IMR-90 (cell line): ENCODE measurements around the gene ROBO1. TPM values are rescaled to one million over a fixed set of nuclear protein-coding genes. Genes with fewer than 3 reads are reported as not detected.

ENCODE experiments used
- ATAC-seq: fragments of 200-7000 bp; cut with Tn5 transposase; 2 replicates; pipeline ENCODE4 v1.9.1; 2020; ENCODE audit warnings: low read depth, mild to moderate bottlenecking, moderate library complexity
- BruUV-seq: library from RNA; stranded (reverse); fragments of 400-500 nt; replicated peaks from 2 replicates; lab custom pipeline; 2021; lab: Mats Ljungman, UMichigan
- CTCF ChIA-PET: fragments of 300-600 bp; formaldehyde crosslinking; extraction: SDS; loops from one replicate; lab custom pipeline; 2021; ENCODE audit warnings: antibody characterized with exemption; lab: Yijun Ruan, JAX
- POLR2A ChIA-PET: fragments of 300-600 bp; sonication (Branson Sonifier 250); formaldehyde crosslinking; loops from one replicate; lab custom pipeline; 2022; ENCODE audit warnings: antibody characterized with exemption; ENCODE audit not compliant: unreplicated experiment; lab: Charles Lee
- DNase-seq: peaks from one replicate; pipeline ENCODE4 v3.0.0; 2013
- H2AFZ ChIP-seq: replicated peaks from 2 replicates; pipeline ENCODE3; 2013; ENCODE audit warnings: low read length, mild to moderate bottlenecking; ENCODE audit not compliant: poor library complexity
- H2AK5ac ChIP-seq: 2 replicates; pipeline ENCODE4 v1.6.1; 2013; ENCODE audit warnings: low read depth, low read length, inconsistent platforms
- H2AK9ac ChIP-seq: replicated peaks from 2 replicates; pipeline ENCODE3; 2013; ENCODE audit warnings: mild to moderate bottlenecking, low read depth, low read length, moderate library complexity; ENCODE audit not compliant: poor library complexity
- H2BK120ac ChIP-seq: 2 replicates; pipeline ENCODE4 v1.6.1; 2013; ENCODE audit warnings: low read depth, low read length, inconsistent platforms
- H2BK15ac ChIP-seq: 3 replicates; pipeline ENCODE4 v1.6.1; 2013; ENCODE audit warnings: low read depth, low read length, inconsistent platforms
- H2BK20ac ChIP-seq: 2 replicates; pipeline ENCODE4 v1.6.1; 2013; ENCODE audit warnings: low read depth, mild to moderate bottlenecking, inconsistent platforms, low read length, moderate library complexity
- H2BK5ac ChIP-seq: 2 replicates; pipeline ENCODE4 v1.6.1; 2013; ENCODE audit warnings: mild to moderate bottlenecking, low read depth, low read length, inconsistent platforms; ENCODE audit not compliant: poor library complexity, severe bottlenecking
- H3K14ac ChIP-seq: replicated peaks from 2 replicates; pipeline ENCODE4 v1.6.1; 2013; ENCODE audit warnings: low read depth, low read length, inconsistent platforms
- H3K18ac ChIP-seq: 2 replicates; pipeline ENCODE4 v1.6.1; 2013; ENCODE audit warnings: low read depth, low read length, control low read depth
- H3K23ac ChIP-seq: 2 replicates; pipeline ENCODE4 v1.6.1; 2013; ENCODE audit warnings: low read depth, low read length, inconsistent platforms
- H3K27ac ChIP-seq: 2 replicates; pipeline ENCODE4 v1.5.1; 2013; ENCODE audit warnings: mild to moderate bottlenecking, control low read depth, low read length; ENCODE audit not compliant: insufficient read depth
- H3K27me3 ChIP-seq: 2 replicates; pipeline ENCODE4 v1.6.1; 2013; ENCODE audit warnings: low read length; ENCODE audit not compliant: control insufficient read depth, insufficient read depth
- H3K36me3 ChIP-seq: 2 replicates; pipeline ENCODE4 v1.6.1; 2013; ENCODE audit warnings: low read length, mixed read lengths; ENCODE audit not compliant: control insufficient read depth, insufficient read depth
- H3K4ac ChIP-seq: 2 replicates; pipeline ENCODE4 v1.6.1; 2013; ENCODE audit warnings: low read depth, low read length, inconsistent platforms
- H3K4me1 ChIP-seq: 2 replicates; pipeline ENCODE4 v1.6.1; 2013; ENCODE audit warnings: low read length, mixed read lengths; ENCODE audit not compliant: control insufficient read depth, insufficient read depth
- H3K4me2 ChIP-seq: 2 replicates; pipeline ENCODE4 v1.6.1; 2013; ENCODE audit warnings: low read depth, mild to moderate bottlenecking, control low read depth, low read length, moderate library complexity
- H3K4me3 ChIP-seq: 2 replicates; pipeline ENCODE4 v1.5.1; 2013; ENCODE audit warnings: low read depth, mild to moderate bottlenecking, control low read depth, low read length, moderate library complexity; ENCODE audit not compliant: insufficient read depth
- H3K56ac ChIP-seq: 2 replicates; pipeline ENCODE4 v1.6.1; 2013; ENCODE audit warnings: low read length, inconsistent platforms; ENCODE audit not compliant: insufficient read depth; ENCODE audit errors: extremely low read depth
- H3K79me1 ChIP-seq, 2 experiments: 2 replicates each; pipeline ENCODE4 v1.6.1; 2013; ENCODE audit warnings: low read length in 2 of 2, inconsistent platforms in 1 of 2, low read depth in 1 of 2
- H3K9ac ChIP-seq: 2 replicates; pipeline ENCODE4 v1.6.1; 2013; ENCODE audit warnings: low read depth, low read length, control low read depth
- H3K9me1 ChIP-seq: 2 replicates; pipeline ENCODE4 v1.6.1; 2013; ENCODE audit warnings: low read length, inconsistent platforms; ENCODE audit not compliant: insufficient read depth
- H3K9me3 ChIP-seq: 2 replicates; pipeline ENCODE4 v1.6.1; 2013; ENCODE audit warnings: low read length; ENCODE audit not compliant: control insufficient read depth, insufficient read depth
- H4K20me1 ChIP-seq: 2 replicates; pipeline ENCODE4 v1.6.1; 2013; ENCODE audit warnings: low read length, inconsistent platforms; ENCODE audit not compliant: insufficient read depth
- H4K5ac ChIP-seq: 2 replicates; pipeline ENCODE4 v1.6.1; 2013; ENCODE audit warnings: mild to moderate bottlenecking, low read depth, low read length, control low read depth
- H4K8ac ChIP-seq, 2 experiments: 2 replicates each; pipeline ENCODE4 v1.6.1; 2013; ENCODE audit warnings: low read depth in 2 of 2, low read length in 2 of 2, control low read depth in 1 of 2, inconsistent platforms in 1 of 2
- H4K91ac ChIP-seq: 2 replicates; pipeline ENCODE4 v1.6.1; 2013; ENCODE audit warnings: low read depth, low read length, inconsistent platforms; ENCODE audit not compliant: insufficient read depth
- BHLHE40 ChIP-seq: fragments of 150-350 bp; IDR thresholded peaks from 2 replicates; pipeline ENCODE4 v1.6.1; 2016; ENCODE audit warnings: mild to moderate bottlenecking, low read depth, low read length
- CEBPB ChIP-seq: IDR thresholded peaks from 2 replicates; pipeline ENCODE4 v1.6.1; 2012; ENCODE audit warnings: low read depth, low read length, improper control_type of control experiment
- CHD1 ChIP-seq: IDR thresholded peaks from 2 replicates; pipeline ENCODE4 v1.6.1; 2012; ENCODE audit warnings: low read depth, low read length, improper control_type of control experiment
- FOS ChIP-seq: fragments of 150-350 bp; IDR thresholded peaks from 2 replicates; pipeline ENCODE4 v1.6.1; 2016; ENCODE audit warnings: low read depth, low read length
- MAFK ChIP-seq: IDR thresholded peaks from 2 replicates; pipeline ENCODE4 v1.6.1; 2012; ENCODE audit warnings: low read depth, low read length, improper control_type of control experiment
- MAZ ChIP-seq: IDR thresholded peaks from 2 replicates; pipeline ENCODE4 v1.6.1; 2012; ENCODE audit warnings: low read depth, mild to moderate bottlenecking, low read length, improper control_type of control experiment, moderate library complexity, borderline replicate concordance
- MXI1 ChIP-seq: IDR thresholded peaks from 2 replicates; pipeline ENCODE4 v1.6.1; 2012; ENCODE audit warnings: low read depth, mild to moderate bottlenecking, low read length, moderate library complexity, borderline replicate concordance
- NFE2L2 ChIP-seq: fragments of 150-350 bp; IDR thresholded peaks from 2 replicates; pipeline ENCODE4 v1.6.1; 2016; ENCODE audit warnings: low read depth, mild to moderate bottlenecking, low read length
- POLR2A ChIP-seq: IDR thresholded peaks from 2 replicates; pipeline ENCODE4 v1.6.1; 2012; ENCODE audit warnings: mild to moderate bottlenecking, low read depth, low read length
- RAD21 ChIP-seq: IDR thresholded peaks from 2 replicates; pipeline ENCODE4 v1.6.1; 2012; ENCODE audit warnings: low read length, improper control_type of control experiment
- RCOR1 ChIP-seq: IDR thresholded peaks from 2 replicates; pipeline ENCODE4 v1.6.1; 2012; ENCODE audit warnings: mild to moderate bottlenecking, low read length, improper control_type of control experiment; ENCODE audit not compliant: insufficient replicate concordance
- RFX5 ChIP-seq: IDR thresholded peaks from 2 replicates; pipeline ENCODE4 v1.8.0; 2012; ENCODE audit warnings: low read depth, mild to moderate bottlenecking, low read length, moderate library complexity
- SMC3 ChIP-seq: fragments of 150-350 bp; IDR thresholded peaks from 2 replicates; pipeline ENCODE4 v1.6.1; 2016; ENCODE audit warnings: low read depth, mild to moderate bottlenecking, antibody characterized with exemption, low read length, moderate library complexity
- WGBS, 2 experiments: methylation state at CpG; one replicate each; pipeline versions ENCODE4 v1.1.5 to v1.1.7; 2013; ENCODE audit warnings: missing lambda C conversion rate in 2 of 2; ENCODE audit not compliant: insufficient read length in 1 of 2; ENCODE audit errors: extremely low coverage in 2 of 2; 5-methylcytosine and 5-hydroxymethylcytosine counted together
- dilution Hi-C: fragments of 300-500 bp; cut with HindIII; formaldehyde crosslinking; loops from one replicate; pipeline ENCODE4 v1.14.3; 2018; ENCODE audit warnings: low sequenced_read_pairs; ENCODE audit not compliant: unreplicated experiment
- in situ Hi-C: fragments of 300-500 bp; cut with MboI; formaldehyde crosslinking; loops from 3 replicates; pipeline ENCODE4 v1.14.3; 2019; ENCODE audit warnings: low sequenced_read_pairs, inconsistent platforms, mixed read lengths
- intact Hi-C: fragments of 100-400 bp; cut with micrococcal nuclease; formaldehyde crosslinking; loops from 2 replicates; pipeline ENCODE4 v1.10.0; 2022
- polyA plus RNA-seq, 3 experiments: library from polyadenylated mRNA; depleted of rRNA; stranded (reverse); fragments of >200 nt; gene quantifications; 2 replicates each; pipeline ENCODE4 v1.2.3, GENCODE V29; 2012; ENCODE audit warnings: low replicate concordance in 1 of 3
- total RNA-seq: library from RNA; depleted of rRNA; stranded (reverse); fragments of >200 nt; gene quantifications from 2 replicates; pipeline ENCODE4 v1.2.3, GENCODE V29; 2012
- TF ChIP-seq, protein P1 (sequence below): conservative IDR thresholded peaks from 2 replicates; pipeline ENCODE4 v1.5.1; 2012; ENCODE audit warnings: mild to moderate bottlenecking, low read depth, low read length, improper control_type of control experiment
- TF ChIP-seq, protein P2 (sequence below): fragments of 150-350 bp; IDR thresholded peaks from 2 replicates; pipeline ENCODE4 v1.6.1; 2016; ENCODE audit warnings: low read depth, mild to moderate bottlenecking, low read length, moderate library complexity, borderline replicate concordance
- TF ChIP-seq, protein P3 (sequence below): fragments of 150-350 bp; IDR thresholded peaks from 2 replicates; pipeline ENCODE4 v1.6.1; 2017; ENCODE audit warnings: mild to moderate bottlenecking, antibody characterized with exemption, low read length, low read depth

The ROBO1 gene
- total and polyA plus RNA-seq, 2 of the 4 experiments (the other 2 are of a cell fraction), result 24.1 to 53.9 TPM

DNA sequence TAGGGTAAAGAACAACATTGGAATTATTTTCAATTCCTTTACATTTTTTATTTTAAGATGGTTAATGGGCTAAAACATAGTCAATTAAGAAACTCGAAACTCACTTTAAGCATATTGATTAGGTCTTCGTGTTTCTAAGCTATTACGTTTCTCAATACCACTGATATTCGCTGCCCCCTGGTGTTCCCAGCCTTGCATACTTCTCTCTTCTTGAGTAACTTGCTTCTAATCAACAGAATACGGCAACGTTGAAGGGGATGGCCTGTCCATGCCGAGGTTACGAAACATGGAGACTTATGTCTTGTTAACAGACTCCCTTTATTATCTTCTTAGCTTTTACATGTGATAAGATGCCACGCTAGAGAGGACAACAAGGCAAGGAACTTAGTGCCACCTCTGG lies 43.6 kb downstream of the ROBO1 start:
- Histone ChIP-seq H3K79me1 (no peaks in the 10 kb centered on the region), H3K9ac (no peak overlapping the region), H4K8ac (no peak overlapping the region), H3K23ac (no peak overlapping the region), H2BK15ac (no peak overlapping the region), H2BK5ac (no peak overlapping the region), H2AFZ (no peak overlapping the region), H3K4me1 (no peaks in the 10 kb centered on the region), H4K91ac (no peak overlapping the region), H3K27ac (no peak overlapping the region), H2AK9ac (no peak overlapping the region), H3K14ac (no peak overlapping the region), H3K4me3 (no peak overlapping the region), H3K9me1 (no peaks in the 10 kb centered on the region), H3K4me2 (no peak overlapping the region), H2AK5ac (no peak overlapping the region), H2BK20ac (no peak overlapping the region), H3K36me3 (no peaks in the 10 kb centered on the region), H3K18ac (no peak overlapping the region), H4K20me1 (no peaks in the 10 kb centered on the region), H3K4ac (no peak overlapping the region), H4K5ac (no peak overlapping the region), H3K56ac (no peak overlapping the region), H2BK120ac (no peak overlapping the region), H3K27me3 (no peaks in the 10 kb centered on the region), H3K9me3 (no peaks in the 10 kb centered on the region; the same call in 1 of the 2 replicates)
- WGBS, 2 experiments, result 44% methylated on average over 3 of the region's 9 CpGs; no CpG with 5 or more reads in 1 of the 2 experiments
- no TSS peak for BruUV-seq
- POLR2A ChIA-PET, result no interaction called here
- intact Hi-C loops, result no loop called here
- dilution Hi-C loops, result no loop called here
- DNase-seq, result no peak
- TF ChIP-seq RAD21 (no peak), POLR2A (no peak), NFE2L2 (no peak), CHD1 (no peak), SMC3 (no peak), MAFK (no peak), CEBPB (no peak), MAZ (no peak), RCOR1 (no peak), FOS (no peak), MXI1 (no peak), RFX5 (no peak), BHLHE40 (no peak)
- TF ChIP-seq, protein P1, sequence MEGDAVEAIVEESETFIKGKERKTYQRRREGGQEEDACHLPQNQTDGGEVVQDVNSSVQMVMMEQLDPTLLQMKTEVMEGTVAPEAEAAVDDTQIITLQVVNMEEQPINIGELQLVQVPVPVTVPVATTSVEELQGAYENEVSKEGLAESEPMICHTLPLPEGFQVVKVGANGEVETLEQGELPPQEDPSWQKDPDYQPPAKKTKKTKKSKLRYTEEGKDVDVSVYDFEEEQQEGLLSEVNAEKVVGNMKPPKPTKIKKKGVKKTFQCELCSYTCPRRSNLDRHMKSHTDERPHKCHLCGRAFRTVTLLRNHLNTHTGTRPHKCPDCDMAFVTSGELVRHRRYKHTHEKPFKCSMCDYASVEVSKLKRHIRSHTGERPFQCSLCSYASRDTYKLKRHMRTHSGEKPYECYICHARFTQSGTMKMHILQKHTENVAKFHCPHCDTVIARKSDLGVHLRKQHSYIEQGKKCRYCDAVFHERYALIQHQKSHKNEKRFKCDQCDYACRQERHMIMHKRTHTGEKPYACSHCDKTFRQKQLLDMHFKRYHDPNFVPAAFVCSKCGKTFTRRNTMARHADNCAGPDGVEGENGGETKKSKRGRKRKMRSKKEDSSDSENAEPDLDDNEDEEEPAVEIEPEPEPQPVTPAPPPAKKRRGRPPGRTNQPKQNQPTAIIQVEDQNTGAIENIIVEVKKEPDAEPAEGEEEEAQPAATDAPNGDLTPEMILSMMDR, result no peak
- TF ChIP-seq, protein P2, sequence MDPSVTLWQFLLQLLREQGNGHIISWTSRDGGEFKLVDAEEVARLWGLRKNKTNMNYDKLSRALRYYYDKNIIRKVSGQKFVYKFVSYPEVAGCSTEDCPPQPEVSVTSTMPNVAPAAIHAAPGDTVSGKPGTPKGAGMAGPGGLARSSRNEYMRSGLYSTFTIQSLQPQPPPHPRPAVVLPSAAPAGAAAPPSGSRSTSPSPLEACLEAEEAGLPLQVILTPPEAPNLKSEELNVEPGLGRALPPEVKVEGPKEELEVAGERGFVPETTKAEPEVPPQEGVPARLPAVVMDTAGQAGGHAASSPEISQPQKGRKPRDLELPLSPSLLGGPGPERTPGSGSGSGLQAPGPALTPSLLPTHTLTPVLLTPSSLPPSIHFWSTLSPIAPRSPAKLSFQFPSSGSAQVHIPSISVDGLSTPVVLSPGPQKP, result no peak
- TF ChIP-seq, protein P3, sequence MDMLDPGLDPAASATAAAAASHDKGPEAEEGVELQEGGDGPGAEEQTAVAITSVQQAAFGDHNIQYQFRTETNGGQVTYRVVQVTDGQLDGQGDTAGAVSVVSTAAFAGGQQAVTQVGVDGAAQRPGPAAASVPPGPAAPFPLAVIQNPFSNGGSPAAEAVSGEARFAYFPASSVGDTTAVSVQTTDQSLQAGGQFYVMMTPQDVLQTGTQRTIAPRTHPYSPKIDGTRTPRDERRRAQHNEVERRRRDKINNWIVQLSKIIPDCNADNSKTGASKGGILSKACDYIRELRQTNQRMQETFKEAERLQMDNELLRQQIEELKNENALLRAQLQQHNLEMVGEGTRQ, result no peak
- no peak for ATAC-seq
- CTCF ChIA-PET, result no interaction called here
- in situ Hi-C loops, result no loop called here
